8988T (cell line): ENCODE data around the gene FAM47E.
"Not testable (repeated sequence)": the region's sequence is repeated elsewhere in the genome, so short reads cannot be mapped to it uniquely, and the experiment has no call there.

ENCODE experiments used
- DNase-seq: peaks from one replicate; pipeline ENCODE4 v3.0.0; 2011

FAM47E gene

GRCh38 chr4:76226418-76226817, 25.1 kb upstream of the FAM47E start:
- no peak for DNase-seq

GRCh38 chr4:76232681-76233080, 18.8 kb upstream of the FAM47E start:
- DNase-seq: no peak

GRCh38 chr4:76233083-76233482, 18.4 kb upstream of the FAM47E start:
- no peak for DNase-seq

DNA sequence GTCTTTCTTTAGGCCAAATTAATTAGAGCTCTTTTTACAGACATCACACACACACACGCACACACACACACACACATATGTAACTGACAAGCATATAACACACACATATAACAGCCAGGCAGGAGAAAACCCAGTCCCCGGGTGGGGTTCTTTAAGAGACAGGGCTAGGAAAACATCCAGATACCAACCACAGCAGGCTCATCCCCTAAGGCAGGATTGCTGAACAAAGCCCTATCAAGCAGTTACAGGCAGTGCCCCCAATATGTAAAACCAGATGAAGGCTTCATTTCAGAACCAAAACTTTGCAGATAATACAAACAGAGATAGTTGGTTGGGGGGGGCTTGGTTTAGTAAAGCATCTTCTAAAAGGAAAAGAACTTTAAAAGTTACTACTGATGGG, 18.0 kb upstream of the FAM47E start:
- no peak for DNase-seq

GRCh38 chr4:76233967-76234678, 17.4 kb upstream of the FAM47E start:
- DNase-seq: no peak

GRCh38 chr4:76234679-76235044, 16.9 kb upstream of the FAM47E start:
- DNase-seq: no peak

DNA sequence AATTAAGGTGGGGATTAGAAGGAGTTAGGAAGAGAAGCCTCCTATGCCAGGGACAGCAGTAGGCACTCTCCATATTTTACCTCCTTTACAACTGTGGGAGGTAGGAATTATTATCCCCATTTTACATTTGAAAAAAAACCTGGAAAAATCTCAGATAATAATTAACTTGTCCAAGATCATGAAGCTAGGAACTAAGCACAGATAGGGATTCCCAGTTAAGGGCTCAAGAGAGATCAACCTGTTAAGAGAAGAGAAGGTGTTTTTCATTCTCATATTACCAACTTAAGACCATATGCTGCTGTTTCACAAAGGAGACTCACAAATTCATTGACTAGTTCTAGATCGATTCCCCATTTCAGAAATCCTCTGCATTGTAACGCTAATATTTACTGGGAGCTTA, 16.1 kb upstream of the FAM47E start:
- no peak for DNase-seq

- DNase-seq: no peak
Measured at GRCh38 chr4:76235915-76236314, 15.6 kb upstream of the FAM47E start.

DNA sequence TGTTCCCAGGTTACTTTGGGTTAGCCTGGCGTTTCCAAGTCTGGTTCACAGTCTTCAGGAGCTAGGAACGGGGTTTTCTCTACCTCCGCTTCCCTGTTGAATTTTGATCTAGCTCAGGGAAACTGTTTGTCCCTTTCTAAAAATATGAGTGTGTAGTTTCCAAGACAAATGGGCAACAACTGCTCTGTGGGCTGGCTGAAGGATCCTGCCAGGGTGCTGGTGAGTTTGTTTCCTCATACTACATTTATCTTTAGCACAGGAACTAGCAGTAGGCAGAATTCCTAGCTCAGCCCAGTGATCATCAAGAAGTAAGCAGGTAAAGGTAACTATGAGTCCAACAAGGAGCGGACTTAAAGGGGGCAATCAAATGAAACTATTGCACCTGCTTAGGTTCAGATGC, 13.3 kb upstream of the FAM47E start:
- DNase-seq: no peak

DNA sequence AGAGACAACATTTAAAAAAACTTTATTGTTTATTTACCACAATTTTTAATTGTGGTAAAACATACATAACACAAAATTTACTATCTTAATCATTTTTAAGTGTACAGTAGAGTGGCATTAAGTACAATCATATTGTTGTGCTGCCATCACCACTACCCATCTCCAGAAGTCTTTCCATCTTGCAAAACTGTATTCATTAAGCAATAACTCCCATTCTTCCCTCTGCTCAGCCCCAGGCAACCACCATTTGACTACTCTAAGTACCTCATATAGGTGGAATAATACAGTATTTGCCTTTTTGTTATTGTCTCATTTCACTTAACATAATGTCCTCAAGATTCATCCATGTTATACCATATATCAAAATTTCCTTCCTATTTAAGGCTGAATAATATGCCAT, 12.8 kb upstream of the FAM47E start:
- DNase-seq: no peak

- no peak for DNase-seq
Measured at GRCh38 chr4:76240236-76240635, 11.3 kb upstream of the FAM47E start.

GRCh38 chr4:76243877-76244276, 7.6 kb upstream of the FAM47E start:
- DNase-seq: not testable (repeated sequence)

DNA sequence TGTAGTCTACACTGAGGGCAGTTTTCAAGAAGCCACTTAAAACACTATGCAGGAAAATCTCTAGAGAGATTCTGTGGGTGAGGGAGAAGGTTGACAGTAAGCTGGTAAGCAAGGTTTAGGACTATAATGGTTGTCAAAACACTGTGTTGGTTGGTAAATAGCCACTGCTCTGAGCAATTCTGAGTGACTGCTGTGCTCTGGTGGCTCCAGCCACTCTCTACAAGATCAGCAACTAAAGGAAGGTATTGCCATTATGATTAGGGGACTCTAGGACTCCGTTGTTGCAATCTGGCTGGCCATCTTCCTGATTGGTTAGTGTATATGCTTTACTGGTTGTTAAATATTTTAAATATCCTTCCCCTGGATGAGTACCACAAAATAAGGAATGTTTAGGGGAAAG, 5.5 kb upstream of the FAM47E start:
- no peak for DNase-seq

DNA sequence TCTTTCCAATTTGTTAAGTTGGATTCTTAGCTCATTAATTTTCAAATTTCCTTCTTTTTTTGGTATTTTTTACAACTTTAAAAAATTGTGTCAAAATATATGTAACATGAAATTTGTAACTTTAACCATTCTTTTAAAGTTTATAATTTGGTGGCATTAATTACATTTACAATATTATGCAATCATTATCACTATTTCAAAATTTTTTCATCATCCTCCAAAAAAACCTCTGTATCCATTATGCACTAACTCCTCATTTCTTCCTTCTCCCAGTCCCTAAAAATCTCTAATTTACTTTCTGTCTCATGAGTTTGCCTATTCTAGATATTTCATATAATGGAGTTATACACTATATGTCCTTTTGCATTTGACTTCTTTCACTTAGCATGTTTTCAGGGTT, 4.7 kb upstream of the FAM47E start:
- no peak for DNase-seq

DNA sequence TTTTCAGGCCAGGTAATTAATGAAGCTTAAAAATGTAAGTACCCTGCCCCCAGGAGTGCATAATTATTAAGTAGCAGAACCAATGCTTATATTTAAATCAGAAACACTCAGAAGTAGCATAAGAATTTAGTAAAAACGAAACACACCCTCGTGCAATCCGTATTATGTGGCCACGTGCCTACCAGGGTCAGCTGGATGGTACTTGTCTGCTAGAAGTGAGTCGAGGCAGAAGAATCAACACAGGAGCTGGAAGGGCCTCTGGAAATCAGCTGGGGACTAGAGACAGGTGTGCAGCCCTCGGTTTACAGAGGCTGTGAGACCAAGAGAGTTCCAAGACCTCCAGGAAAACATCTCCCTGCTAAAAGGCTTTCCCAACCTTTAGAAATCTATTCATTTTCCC, 559 bp upstream of the FAM47E start:
- DNase-seq: no peak

DNA sequence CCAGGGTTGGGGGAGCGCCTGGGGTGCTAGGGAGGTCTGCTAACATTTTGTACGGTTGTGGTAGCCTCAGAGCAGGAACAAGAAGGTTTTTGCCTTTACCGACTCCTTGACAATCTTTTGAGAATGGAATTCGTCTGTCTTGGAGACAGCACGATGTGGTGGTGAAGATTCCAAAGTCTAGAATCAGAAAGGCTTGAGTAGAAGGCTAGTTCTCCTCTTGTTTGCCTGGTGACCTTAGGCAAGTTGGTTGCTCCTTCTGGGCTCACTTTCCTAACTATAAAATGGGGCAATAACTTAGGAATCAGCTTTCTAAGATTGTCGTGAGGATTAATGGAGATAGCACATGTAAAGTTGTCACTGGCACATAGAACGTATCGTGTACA, 741 bp downstream of the FAM47E start:
- DNase-seq: no peak

DNA sequence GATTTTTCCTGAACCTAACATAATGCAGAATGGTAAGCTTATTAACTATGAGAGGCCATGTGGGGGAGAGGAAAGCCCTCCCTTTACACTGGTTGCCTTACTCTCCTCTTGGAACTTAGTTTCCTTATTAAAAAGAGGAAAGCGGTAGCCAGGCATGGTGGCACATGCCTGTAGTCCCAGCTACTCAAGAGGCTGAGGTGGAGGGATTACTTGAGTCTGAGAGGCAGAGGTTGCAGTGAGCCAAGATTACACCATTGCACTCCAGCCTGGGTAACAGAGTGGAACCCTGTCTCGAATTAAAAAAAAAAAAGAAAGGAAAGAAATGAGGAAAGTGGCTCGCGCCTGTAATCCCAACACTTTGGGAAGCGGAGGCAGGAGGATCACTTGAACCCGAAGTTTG, 2.0 kb downstream of the FAM47E start:
- DNase-seq: no peak

GRCh38 chr4:76256032-76256431, 4.5 kb downstream of the FAM47E start:
- no peak for DNase-seq

- DNase-seq: no peak
Measured at GRCh38 chr4:76256968-76257367, 5.4 kb downstream of the FAM47E start.

DNA sequence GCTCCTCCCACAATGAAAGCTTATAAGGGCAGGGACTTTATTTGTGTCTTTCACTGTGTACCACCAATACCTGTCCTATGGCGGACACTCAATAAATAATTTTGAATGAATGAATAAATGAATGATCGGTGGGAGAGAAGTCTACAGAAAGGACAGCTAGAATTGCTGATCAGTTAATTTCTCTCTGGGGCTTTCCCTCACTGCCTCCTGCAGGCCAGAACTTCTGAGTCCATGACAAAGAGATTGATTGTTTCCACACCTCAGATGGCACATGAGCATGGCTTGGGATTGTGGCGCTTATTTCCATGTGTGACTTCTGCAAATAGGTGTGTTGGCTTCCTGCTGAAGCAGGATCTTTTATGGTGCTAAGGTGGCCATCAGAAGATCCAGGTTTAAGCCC, 6.3 kb downstream of the FAM47E start:
- no peak for DNase-seq

DNA sequence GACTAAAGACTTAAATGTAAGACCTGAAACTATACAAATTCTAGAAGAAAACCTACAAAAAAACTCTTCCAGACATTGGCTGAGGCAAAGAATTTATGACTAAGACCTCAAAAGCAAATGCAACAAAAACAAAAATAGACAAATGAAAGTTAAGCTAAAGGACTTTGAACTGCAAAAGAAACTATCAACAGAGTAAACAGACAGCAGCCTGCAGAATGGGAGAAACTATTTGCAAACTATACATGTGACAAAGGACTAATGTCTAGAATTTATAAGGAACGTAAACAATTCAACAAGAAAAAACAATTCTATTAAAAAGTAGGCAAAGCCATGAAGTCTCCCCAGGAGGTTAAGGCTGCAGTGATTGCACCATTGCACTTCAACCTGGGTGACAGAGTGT, 9.1 kb downstream of the FAM47E start:
- no peak for DNase-seq

GRCh38 chr4:76265631-76266218, 14.2 kb downstream of the FAM47E start:
- DNase-seq: no peak

DNA sequence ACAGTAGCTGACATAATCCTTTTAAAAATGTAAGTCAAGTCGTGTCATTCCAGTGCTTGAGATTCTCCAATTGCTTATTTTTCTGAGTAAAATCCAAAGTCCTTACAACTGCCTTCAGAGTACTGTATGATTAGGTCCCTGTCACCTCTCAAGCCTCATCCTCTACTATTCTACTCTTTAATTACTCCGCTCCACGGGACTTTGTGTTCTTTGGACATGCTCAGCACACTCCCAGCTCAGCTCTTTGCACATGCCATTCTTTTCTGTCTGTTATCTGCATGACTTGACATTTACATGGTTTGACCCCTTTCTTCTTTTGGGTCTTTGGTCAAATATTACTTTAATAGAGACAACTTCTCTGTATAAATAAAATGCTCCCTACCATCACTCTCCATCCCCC, 15.1 kb downstream of the FAM47E start:
- DNase-seq: no peak

DNA sequence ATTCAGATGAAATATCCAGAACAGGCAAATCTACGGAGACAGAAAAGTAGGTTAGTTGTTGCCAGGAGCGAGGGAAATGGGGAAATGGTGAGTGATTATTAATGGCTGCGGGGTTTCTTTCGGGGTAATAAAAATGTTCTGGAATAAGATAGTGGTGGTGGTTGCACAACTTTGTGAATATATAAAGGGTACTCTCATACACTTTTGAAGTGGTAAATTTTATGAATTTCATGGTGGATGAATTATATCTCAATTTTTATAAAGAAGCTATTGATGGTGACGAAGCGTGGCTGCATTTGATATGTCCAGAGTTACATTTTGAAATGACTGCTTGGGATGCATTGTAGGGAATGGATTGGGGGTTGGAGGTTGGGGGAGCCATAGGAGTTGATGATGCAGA, 16.3 kb downstream of the FAM47E start:
- no peak for DNase-seq
